AML-193 (cell line): ENCODE data around the gene UTP4.
"Not testable (repeated sequence)": the region's sequence is repeated elsewhere in the genome, so short reads cannot be mapped to it uniquely, and the experiment has no call there.

Source experiments
- DNase-seq, 2 experiments: peaks; one replicate each; lab custom pipeline; 2025; lab: John Stamatoyannopoulos, UW

Gene UTP4

DNA sequence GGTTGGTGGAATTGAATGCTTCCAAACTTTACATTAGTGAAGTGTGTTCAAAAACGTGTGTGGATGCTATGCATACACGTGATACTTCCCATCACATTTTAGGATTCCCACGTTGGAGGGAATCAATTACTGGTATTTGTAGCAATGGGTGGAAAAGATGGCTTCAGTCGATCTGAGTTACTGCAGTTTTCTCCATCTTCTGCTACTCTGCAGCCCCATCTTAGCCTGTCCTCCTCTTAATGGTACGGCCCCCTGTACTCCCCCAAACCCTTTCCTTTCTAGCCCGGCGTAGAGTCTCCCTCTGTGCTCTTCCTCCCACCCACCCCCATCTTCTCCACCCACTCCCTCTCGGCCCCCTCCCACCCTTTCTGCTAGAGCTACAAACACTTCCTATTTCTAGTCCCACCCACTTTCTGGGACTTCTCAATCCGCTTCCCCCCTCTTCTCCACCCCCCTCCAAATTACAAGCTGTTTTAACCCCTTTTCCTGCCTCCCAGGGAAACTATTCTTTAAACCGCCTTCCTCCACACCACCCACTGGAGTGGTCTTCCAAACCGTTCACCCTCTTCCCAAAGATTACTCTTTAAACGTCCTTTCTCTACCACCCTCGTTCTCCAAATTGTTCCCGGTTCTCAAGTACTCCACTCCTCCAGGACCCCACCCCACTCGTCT is 1.1 kb upstream of the UTP4 start:
- DNase-seq = peak; percentile 49 to 57

DNA sequence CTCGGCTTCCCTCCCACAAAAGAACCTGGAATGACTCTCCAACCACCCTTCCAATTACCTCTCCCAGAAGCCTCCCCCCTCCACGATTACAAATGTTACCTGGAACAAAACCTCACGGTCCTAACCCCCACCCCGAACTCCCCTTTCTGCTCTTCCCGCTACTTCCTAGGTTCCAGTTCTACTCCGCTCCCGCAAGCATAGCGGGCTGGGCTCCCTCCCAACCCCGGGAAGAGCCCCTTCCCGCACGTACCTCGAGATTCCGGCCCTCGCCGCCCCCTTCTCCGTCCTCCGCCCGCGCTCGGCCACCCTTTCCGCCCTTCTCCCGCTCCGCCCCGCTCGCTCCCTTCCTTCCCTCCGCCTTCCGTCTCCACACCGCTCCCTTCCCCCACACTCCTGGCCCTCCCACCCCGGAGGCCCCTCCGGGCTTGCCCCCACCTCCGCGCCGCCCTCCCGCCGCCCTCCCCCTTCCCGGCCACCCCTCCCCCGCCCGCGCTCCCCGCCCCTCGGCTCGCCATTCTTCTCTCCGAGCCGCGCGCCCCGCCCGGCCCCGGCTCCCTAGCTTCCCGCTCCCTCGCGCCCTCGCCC is 518 bp upstream of the UTP4 start:
- peak; percentile 49 to 55 for DNase-seq

DNA sequence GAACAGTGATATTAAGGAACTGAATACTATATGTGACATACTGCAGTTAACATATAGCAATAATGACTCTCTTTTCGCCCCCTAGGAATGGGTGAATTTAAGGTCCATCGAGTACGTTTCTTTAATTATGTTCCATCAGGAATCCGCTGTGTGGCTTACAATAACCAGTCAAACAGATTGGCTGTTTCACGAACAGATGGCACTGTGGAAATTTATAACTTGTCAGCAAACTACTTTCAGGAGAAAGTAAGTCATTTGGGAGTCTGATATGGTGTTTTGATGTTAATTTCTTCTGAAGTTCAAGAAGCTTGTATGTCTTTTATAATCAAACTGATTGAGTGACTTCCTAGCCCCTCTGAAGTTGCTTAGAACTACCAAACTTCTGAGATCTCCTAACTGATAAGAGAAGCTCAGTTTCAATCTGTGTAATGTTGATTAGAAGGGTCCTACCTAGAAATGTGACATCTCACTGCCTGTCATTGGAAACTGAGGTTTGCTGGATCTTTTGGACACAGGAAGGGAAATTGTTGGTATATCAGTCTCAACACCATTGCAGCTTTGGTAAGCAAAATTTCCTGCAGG is 1.0 kb downstream of the UTP4 start:
- no peak for DNase-seq

DNA sequence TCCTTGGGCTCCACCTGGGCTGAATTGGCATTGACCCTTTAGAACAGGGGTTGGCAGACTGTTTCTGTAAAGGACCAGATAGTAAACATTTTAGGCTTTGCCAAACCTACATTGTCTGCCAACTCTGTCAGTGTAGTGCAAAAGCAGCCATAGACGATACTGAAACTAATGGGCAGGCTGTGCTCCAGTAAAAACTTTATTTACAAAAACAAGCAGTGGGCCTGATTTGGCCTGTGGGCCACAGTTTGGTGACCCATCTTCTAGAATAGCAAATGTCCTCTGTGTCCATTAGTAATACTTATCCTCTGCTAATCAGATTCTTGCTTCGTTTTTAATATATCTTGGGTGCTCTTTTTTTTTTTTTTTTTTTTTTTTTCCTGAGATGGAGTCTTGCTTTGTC is 6.2 kb downstream of the UTP4 start:
- DNase-seq = no peak

DNA sequence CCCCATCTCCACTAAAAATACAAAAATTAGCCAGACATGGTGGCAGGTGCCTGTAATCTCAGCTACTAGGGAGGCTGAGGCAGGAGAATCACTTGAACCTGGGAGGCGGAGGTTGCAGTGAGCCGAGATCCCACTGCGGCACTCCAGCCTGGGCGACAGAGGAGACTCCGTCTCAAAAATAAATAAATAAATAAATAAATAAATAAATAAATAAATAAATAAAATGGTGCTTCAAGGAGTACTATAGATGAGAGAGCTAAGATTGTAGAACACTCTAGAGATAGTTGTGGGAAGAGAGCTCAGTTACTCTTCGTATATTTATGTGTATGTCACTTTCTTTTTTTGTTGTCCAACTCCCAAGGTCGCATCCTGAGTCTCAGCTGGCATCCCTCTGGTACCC is 7.0 kb downstream of the UTP4 start:
- not testable (repeated sequence) for DNase-seq

DNA sequence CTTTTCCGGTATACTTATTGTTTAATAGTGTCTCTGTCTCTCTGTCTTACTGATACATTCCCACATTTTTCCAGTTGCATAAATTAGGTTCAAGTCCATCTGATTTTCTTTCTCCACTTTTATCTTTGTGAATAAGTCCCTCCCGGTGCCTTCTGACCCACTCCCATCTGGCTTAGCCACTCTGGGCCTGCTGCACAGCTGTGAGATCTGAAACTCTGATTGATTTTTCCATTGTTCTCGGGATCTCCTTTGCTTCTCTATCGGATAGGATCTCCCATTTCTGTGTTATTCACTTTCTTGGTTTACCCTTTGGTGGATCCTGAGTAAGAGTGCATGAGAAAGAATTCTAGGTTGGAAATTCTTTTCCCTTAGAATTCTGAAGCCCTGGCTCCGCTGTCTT is 8.6 kb downstream of the UTP4 start:
- DNase-seq = no peak

DNA sequence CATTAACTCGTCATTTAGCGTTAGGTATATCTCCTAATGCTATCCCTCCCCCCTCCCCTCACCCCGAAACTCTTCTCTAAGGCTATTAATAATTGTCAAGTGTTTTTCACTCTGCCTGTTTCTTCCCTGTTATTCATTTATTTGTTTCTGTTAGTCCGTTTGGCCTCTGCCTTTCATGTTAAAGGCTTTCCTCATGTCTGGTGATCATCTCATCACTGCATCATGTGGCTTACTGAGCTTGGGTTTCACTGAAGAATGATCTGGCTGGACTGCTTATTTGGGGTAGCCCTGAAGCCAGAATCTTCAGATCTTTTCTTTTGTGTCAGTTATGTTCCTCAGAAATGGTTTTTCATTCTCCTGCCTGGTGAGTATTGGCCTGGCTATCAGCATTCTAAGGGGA is 9.5 kb downstream of the UTP4 start:
- DNase-seq = no peak

DNA sequence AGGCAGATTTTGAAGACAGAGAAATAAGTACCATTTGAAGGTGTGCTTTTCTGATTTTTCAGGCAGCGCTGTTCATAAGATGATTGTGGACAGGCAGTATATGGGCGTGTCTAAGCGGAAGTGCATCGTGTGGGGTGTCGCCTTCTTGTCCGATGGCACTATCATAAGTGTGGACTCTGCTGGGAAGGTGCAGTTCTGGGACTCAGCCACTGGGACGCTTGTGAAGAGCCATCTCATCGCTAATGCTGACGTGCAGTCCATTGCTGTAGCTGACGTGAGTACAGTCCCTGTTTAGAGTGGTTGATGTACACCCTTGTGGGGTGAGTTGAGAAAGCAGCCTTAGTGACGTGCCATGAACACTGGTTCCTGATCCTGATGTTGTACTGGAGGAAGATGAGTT is 10.7 kb downstream of the UTP4 start:
- DNase-seq = no peak

DNA sequence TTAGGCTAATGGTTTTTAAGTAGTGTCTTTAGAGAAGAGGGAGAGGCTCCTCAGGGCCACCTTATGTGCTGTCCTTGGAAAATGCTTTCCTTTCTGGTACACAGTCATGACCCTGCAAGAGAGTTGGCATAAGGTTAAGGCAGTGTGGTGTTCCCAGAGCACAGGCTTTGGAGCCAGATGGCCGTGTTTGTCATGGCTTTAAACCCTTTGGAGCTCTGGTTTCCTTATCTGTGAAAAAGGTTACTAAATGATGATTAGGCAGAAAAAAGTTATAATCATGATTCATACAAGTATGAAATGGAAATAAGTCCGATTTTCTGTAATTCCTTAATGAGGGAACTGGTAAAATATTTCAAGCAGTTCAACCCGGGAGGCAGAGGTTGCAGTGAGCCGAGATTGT is 13.2 kb downstream of the UTP4 start:
- DNase-seq = no peak

DNA sequence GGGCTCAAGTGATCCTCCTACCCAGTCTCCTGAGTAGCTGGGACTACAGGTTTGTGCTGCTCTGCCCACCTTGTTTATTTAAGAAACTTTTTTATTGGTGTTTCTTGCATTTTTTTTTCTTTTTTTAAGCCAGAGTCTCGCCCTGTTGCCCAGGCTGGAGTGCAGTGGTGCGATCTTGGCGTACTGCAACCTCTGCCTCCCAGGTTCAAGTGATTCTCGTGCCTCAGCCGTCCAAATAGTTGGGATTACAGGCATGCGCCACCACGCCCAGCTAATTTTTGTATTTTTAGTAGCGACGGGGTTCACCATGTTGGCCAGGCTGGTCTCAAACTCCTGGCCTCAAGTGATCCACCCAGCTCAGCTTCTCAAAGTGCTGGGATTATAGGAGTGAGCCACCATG is 17.2 kb downstream of the UTP4 start:
- not testable (repeated sequence) for DNase-seq

DNA sequence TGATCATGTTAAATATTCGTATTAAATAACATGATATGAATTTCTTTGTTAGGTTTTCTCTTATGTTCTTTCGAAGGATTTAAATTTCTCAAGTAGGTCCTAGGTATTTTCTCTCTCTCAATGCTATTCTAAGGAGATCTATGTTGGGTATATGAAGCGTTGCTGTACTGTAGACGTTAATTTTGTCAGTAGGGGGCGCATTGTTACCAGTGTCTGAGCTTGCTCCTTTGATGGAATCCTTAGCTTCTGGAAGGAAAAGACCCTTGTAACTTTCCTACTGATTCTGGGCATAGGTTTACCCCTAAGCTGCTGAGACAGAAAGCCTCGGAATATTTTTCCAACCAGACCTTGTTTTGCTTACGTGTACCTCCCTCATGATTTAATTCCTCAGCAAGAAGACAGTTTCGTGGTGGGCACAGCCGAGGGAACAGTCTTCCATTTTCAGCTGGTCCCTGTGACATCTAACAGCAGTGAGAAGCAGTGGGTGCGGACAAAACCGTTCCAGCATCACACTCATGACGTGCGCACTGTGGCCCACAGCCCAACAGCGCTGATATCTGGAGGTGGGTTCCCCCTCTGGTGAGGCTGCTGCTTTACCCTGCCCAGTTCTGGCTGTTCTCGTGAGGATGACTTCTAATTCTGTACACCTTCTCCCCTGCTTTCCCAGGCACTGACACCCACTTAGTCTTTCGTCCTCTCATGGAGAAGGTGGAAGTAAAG is 17.9 kb downstream of the UTP4 start:
- peak; percentile 60 to 69 for DNase-seq

DNA sequence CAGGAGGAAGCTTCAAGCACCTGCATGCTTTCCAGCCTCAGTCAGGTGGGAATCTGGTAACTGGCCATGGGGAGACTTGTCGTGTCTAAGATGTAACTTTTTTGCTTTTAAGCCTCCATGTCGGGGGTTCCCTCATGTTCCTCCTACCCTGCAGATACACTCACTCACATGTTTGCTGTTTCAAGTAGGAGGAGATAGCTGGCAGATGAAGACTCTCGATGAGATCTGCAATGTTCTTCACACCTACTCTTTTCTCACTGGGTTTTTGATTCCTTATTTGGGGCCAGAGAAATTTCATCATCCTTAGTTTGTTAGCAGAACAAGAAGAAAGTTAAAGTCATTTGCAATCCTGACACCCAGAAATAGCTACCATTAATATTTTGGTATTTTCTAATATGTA is 24.7 kb downstream of the UTP4 start:
- no peak for DNase-seq

DNA sequence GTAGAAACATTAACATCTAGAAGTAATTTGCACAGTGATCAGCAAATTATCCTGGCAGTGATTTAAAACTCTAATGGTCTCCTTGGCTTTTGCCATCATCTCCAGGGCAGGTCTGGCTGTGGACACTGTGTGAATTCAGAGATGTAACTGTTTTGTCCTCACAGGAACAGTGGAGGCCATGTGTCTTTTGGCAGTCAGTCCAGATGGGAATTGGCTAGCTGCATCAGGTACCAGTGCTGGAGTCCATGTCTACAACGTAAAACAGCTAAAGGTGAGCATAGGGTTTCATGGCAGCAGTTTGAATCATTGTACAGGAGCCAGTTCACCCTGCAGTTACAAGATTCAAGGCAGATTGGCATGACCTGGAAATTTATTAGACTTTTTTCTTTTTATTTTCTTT is 27.7 kb downstream of the UTP4 start:
- no peak for DNase-seq

DNA sequence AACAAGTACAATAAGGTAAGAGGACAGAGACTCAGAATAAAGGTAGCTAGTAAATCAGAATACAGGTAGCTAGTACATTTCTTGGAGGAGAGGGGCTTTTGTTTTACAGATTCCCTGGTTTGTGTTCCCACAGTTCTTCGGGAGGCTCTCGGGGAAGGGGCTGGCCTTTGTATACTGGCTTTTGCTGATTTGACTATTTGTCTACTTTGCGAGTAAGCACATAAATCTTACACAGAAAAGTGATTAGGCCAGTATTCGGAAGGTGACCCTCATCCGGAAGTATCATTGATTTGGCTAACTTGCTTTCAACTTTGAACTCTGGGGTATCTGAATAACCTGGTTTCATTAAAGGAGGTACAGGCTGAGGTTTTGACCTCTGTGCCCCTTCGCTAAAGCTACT is 33.1 kb downstream of the UTP4 start:
- DNase-seq = no peak

DNA sequence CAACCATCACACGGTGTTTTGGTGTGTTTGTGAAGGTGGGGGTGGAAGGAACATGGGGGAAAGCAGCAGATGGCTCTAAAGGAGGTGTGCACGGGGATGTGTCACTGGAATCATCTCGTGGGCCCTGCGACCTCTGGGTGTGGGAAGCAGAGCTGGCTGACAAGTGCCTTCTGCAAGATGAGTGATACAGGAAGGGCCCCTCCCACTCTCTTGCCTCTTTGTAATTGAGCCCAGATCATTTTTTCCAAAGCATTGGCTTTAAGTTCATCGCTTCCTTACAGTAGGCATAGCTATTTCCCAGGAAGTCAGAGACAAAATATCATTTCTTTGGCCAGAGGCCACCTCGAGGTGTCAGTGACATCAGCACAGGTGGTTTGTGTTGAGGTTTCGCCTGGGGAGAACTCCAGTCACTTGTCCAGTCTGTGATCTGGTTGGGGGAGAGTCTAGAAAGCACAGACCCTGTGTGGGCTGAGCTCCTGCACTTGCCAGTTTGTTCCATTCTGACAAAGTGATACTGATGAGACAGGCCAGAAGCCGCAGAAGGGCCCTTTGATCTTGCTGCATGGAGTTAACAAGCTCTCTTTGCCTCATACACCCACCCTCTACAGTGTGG is 33.9 kb downstream of the UTP4 start:
- no peak for DNase-seq

DNA sequence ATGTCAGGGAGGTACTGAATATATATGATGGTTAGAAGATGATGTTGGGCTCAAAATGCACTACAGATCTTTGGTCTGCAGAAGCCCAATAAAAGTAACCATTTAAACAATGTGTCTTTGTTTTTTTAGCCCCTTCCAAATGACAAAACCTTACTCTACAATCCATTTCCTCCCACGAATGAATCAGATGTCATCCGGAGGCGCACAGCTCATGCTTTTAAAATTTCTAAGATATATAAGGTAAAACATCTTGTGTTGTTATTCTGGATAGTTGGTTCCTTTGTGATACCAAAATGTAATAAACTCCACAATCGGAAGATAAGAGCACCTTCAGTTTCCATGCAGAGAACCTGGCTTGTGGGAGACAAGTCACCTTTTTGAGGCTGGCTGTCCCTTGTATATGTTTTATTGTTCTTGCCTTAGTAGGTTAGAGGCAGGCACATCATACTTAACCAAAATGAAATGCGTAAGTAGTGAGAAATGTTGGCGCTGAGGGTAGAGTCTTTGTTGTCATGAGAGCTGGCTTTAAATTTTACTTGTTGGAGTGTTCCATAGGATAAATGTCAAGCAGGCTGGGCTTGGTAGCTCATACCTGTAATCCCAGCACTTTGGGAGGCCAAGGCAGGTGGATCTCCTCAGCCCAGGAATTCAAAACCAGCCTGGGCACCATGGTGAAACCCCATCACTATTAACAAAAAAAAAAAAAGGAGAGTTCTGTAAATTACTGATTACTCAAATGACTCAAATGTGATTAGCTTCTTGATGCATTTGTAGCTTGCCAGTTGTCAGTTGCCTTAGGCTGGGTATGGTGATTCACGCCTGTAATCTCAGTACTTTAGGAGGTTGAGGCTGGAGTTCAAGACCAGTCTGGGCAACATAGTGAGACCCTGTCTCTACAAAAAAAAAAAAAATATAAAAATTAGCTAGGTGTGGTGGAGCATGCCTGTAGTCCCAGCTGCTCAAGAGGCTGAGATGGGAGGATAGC is 34.8 kb downstream of the UTP4 start:
- DNase-seq = no peak

DNA sequence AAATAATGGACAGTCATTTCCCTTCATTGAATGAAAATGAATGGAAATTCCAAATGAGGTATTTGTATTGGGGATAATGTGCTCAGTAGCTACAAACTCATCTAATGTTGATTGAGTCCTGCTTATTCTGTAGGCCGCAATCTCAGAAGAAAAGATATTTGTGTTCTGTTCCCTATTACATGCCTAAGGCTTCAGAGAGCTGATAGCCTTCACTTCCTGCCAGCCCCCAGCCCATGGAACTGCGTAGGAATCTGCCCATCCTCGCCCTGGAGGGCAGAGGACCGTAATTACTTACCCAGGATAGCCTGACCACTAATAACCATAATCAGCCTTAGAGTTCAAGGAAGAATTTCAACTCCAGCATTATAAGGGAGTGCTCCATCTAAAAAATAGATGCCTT is 36.6 kb downstream of the UTP4 start:
- DNase-seq = no peak

DNA sequence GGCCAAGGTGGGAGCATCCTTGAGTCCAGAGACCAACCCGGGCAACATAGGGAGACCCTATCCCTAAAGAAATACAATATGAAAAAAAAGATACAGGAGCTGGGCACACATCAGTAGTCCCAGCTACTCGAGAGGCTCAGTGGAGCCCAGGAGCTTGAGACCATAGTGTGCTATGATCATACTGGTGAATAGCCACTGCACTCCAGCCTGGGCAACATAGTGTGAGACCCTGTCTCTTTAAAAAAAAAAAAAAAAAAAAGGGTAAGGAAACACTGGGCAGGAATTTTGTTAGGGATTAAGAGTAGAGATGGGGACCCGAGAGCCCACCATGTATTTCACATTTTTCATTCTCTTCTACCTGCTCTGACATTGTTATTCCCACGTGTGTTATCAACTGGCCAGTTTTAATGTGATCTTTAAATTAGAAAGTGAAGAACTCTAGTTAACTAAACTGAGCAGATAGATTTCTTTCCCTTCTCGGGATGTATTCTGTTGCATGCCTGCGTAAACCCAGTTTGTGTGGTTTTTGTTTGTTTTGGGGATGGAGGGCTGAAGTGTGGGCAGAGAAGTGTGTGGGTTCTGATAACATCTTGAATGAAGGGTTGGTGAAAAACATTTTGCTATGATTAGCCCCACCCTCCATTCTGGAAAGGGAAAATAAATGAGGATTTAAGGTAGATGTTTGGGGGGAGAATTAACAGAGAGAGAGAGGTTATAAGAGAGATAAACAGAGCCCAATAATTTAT is 37.3 kb downstream of the UTP4 start:
- DNase-seq = no peak

DNA sequence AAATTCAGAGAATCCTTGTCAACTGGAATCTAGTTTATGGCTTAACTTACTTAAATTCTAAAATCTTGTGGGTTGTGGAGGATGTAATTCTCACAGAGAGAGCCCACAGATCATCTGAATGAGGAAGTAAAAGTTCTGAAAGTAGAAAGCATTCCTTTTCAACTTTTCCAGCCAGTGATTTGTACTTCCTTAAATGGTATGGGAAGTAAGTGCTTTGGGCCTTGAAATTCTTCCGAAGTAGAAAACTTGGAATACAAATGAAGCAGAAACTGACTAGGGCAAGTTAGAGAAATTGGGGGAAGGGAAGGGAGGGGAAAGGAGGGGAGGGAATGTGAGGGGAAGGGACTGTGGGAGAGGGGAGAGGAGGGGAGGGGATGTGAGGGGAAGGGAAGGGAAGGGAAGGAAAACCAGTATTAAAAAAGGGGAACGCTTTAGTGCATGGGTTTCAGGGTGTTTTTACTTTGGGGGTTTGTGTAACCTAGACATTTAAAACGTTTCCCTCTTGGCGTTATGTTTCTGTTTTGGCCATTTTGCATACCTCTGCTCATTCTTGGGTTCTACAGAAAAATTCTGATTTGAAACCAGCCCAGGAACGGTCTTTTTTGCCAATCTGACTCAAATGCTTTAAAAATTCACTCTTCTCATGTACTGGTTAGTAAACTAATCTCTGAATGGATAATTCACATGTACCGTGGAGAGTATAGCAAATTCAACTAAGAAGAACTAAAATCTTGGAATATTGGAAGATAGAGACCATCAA is 39.1 kb downstream of the UTP4 start:
- no peak for DNase-seq
